Activated naive CD4-positive, alpha-beta T cell treated with anti-CD3 and anti-CD28 coated beads for 36 hours (primary cell): ENCODE data around the gene PRSS57. TPM values are rescaled to one million over a fixed set of nuclear protein-coding genes. Genes with fewer than 3 reads are reported as not detected.

Experiments used
- CTCF ChIA-PET: fragments of 350-600 bp; sonication (Branson Sonifier 250); formaldehyde crosslinking; loops from one replicate; lab custom pipeline; 2021; ENCODE audit warnings: antibody characterized with exemption; lab: Charles Lee
- DNase-seq: peaks from one replicate; pipeline ENCODE4 v3.0.0-alpha.2; 2020
- H3K27ac Mint-ChIP-seq: one replicate; pipeline ENCODE4 v1.8.0; 2021; ENCODE audit warnings: mild to moderate bottlenecking, mixed read lengths
- H3K27me3 Mint-ChIP-seq: one replicate; pipeline ENCODE4 v1.8.0; 2021; ENCODE audit warnings: low read depth, mixed read lengths
- H3K36me3 Mint-ChIP-seq: one replicate; pipeline ENCODE4 v1.8.0; 2021; ENCODE audit warnings: low read depth, mixed read lengths
- H3K4me1 Mint-ChIP-seq: one replicate; pipeline ENCODE4 v1.8.0; 2021; ENCODE audit warnings: low read depth, mixed read lengths
- H3K4me3 Mint-ChIP-seq: one replicate; pipeline ENCODE4 v1.8.0; 2021; ENCODE audit warnings: mild to moderate bottlenecking, moderate library complexity, mixed read lengths
- H3K9me3 Mint-ChIP-seq: one replicate; pipeline ENCODE4 v1.8.0; 2021; ENCODE audit warnings: mixed read lengths
- intact Hi-C: fragments of 100-400 bp; cut with micrococcal nuclease; formaldehyde crosslinking; loops from one replicate; pipeline ENCODE4 v1.15.1; 2023
- total RNA-seq, 2 experiments: library from RNA; stranded (reverse); gene quantifications; one replicate each; pipeline ENCODE4 v1.2.3, GENCODE V29; 2021

Gene PRSS57
- total RNA-seq, 2 experiments from 2014 or later, result not detected

GRCh38 chr19:640606-641189, 54.6 kb downstream of the PRSS57 start:
- H3K27me3 Mint-ChIP-seq, result no peaks in the 10 kb centered on the region
- CTCF ChIA-PET, result interaction anchor here (1.4 kb wide), 1 partner anchor 19 kb away, joined by 3 read pairs; no protein-coding TSS in a partner anchor
- H3K27ac Mint-ChIP-seq, result no peak overlapping the region
- intact Hi-C loops, result no loop called here
- H3K9me3 Mint-ChIP-seq, result no peaks in the 10 kb centered on the region
- H3K4me1 Mint-ChIP-seq, result peaks cover 7% of the 10 kb centered on the region
- no peak for DNase-seq
- H3K36me3 Mint-ChIP-seq, result peaks cover 8% of the 10 kb centered on the region
- no peak overlapping the region for H3K4me3 Mint-ChIP-seq

- Mint-ChIP-seq H3K27me3 (no peaks in the 10 kb centered on the region), H3K4me3 (no peak overlapping the region), H3K4me1 (peaks cover 7% of the 10 kb centered on the region), H3K9me3 (no peaks in the 10 kb centered on the region), H3K27ac (no peak overlapping the region), H3K36me3 (peaks cover 8% of the 10 kb centered on the region)
- no peak for DNase-seq
- CTCF ChIA-PET, result no interaction called here
- intact Hi-C loops, result no loop called here
Measured at GRCh38 chr19:640161-640558, 55.1 kb downstream of the PRSS57 start.

DNA sequence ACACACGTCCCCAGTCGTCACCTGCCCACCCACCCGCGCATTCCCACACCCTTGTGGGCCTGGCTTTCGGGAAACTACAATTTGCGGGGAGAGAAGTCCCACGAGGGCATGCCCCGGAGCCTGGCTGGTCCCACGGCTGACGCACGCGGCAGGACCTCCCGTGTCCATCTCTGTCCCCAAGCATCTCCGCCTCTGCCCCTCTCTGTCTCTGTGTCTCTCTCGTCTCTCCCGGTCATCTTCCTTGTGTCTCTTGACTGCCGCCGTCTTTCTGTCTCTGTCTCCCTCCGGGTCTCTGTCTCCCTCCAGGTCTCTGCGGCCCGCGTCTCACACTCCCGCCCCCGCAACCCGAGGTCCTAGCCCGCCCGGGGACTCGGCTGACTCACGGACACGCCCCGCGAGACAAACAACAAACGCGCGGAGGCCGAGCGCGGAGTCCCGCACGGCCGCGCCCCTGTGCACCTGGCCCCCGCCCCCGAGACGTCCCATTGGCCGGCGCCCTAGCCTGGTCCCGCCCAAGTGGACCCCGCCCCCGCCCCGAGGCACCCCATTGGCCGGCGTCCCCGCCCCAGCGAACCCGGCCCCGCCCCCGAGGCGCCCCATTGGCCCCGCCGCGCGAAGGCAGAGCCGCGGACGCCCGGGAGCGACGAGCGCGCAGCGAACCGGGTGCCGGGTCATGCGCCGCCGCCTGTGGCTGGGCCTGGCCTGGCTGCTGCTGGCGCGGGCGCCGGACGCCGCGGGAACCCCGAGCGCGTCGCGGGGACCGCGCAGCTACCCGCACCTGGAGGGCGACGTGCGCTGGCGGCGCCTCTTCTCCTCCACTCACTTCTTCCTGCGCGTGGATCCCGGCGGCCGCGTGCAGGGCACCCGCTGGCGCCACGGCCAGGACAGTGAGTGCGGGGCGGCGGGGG, 55.7 kb downstream of the PRSS57 start, which contains the start of gene FGF22:
TSS of gene FGF22 (plus strand) at position 627 of the 908 bp plus-strand sequence. CDS start at position 674, 47 bp downstream.
- H3K4me1 Mint-ChIP-seq, result peaks cover 7% of the 10 kb centered on the region

DNA sequence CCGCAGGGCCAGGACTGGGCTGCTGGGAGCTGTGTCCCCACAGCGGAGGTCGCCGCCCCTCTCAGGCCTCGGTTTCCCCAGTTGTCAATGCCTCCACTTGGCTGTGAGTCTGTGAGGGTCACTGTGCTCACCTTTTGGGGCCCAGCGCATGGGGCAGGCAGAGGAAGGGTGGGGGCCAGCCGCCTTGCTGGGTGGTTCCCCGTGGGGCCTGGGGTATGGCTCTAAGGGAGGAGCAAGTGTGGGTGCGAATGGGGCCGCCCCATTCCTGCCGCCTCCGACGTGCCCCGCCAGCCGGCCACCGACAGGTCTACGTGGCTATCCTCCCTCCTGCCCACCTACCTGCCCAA, 56.4 kb downstream of the PRSS57 start:
- peaks cover 11% of the 10 kb centered on the region for H3K4me1 Mint-ChIP-seq
- no peak for DNase-seq
- no peak overlapping the region for H3K27ac Mint-ChIP-seq
- peaks cover 2% of the 10 kb centered on the region for H3K36me3 Mint-ChIP-seq
- CTCF ChIA-PET, result no interaction called here
- peak overlapping the region; percentile 65 for H3K4me3 Mint-ChIP-seq
- intact Hi-C loops, result no loop called here
- H3K27me3 Mint-ChIP-seq, result no peaks in the 10 kb centered on the region
- no peaks in the 10 kb centered on the region for H3K9me3 Mint-ChIP-seq

More for the DNA sequence above, 55.7 kb downstream of the PRSS57 start, which contains the start of gene FGF22:
- Mint-ChIP-seq H3K27me3 (no peaks in the 10 kb centered on the region), H3K9me3 (no peaks in the 10 kb centered on the region), H3K27ac (no peak within 1 kb of the TSS), H3K4me3 (peak within 1 kb of the TSS; percentile 65), H3K36me3 (peaks cover 5% of the 10 kb centered on the region)
- CTCF ChIA-PET, result no interaction called here
- peak; percentile 91 for DNase-seq
- intact Hi-C loops, result no loop called here

Other genes with a start within 250 kb of the PRSS57 start
- not detected for gene SHC2, start 234.4 kb downstream of the PRSS57 start, total RNA-seq
- under 1 TPM; 0.24 to 0.37 TPM for gene MADCAM1, start 199.0 kb downstream of the PRSS57 start, total RNA-seq
- gene TPGS1, start 188.0 kb downstream of the PRSS57 start, total RNA-seq, result 1 to 10 TPM; 4.2 to 5.1 TPM
- gene CDC34, start 163.7 kb downstream of the PRSS57 start, total RNA-seq, result 10 to 100 TPM; 42.1 to 42.5 TPM
- gene GZMM, start 151.4 kb downstream of the PRSS57 start, total RNA-seq, result 10 to 100 TPM; 20.7 TPM
- gene BSG, start 122.9 kb downstream of the PRSS57 start, total RNA-seq, result 100 to 1,000 TPM; 160 to 161 TPM
- gene HCN2, start 105.6 kb downstream of the PRSS57 start, total RNA-seq, result under 1 TPM; 0.41 to 0.49 TPM
- 10 to 100 TPM; 63.8 to 65.6 TPM for gene POLRMT, start 61.9 kb downstream of the PRSS57 start, total RNA-seq
- gene FGF22, start 55.6 kb downstream of the PRSS57 start, total RNA-seq, result not detected
- gene RNF126, start 32.2 kb downstream of the PRSS57 start, total RNA-seq, result 100 to 1,000 TPM in 1 of 2 experiments, 10 to 100 TPM in 1; 99.5 to 108 TPM
- 1 to 10 TPM; 9.3 to 9.8 TPM for gene FSTL3, start 19.1 kb downstream of the PRSS57 start, total RNA-seq
- 1 to 10 TPM in 1 of 2 experiments, under 1 TPM in 1; 0.84 to 1.0 TPM for gene PALM, start 13.5 kb upstream of the PRSS57 start, total RNA-seq
- gene MISP, start 55.7 kb upstream of the PRSS57 start, total RNA-seq, result not detected
- gene PTBP1, start 102.0 kb upstream of the PRSS57 start, total RNA-seq, result 100 to 1,000 TPM; 510 to 532 TPM
- gene PLPPR3, start 126.5 kb upstream of the PRSS57 start, total RNA-seq, result not detected
- not detected for gene AZU1, start 132.4 kb upstream of the PRSS57 start, total RNA-seq
- gene PRTN3, start 145.5 kb upstream of the PRSS57 start, total RNA-seq, result not detected
- not detected for gene ELANE, start 156.9 kb upstream of the PRSS57 start, total RNA-seq
- under 1 TPM; 0.17 to 0.25 TPM for gene CFD, start 164.2 kb upstream of the PRSS57 start, total RNA-seq
- 10 to 100 TPM; 61.3 to 68.1 TPM for gene MED16, start 197.7 kb upstream of the PRSS57 start, total RNA-seq
- gene RNU6-9, start 198.0 kb upstream of the PRSS57 start, total RNA-seq, result not detected
- 100 to 1,000 TPM; 111 to 120 TPM for gene R3HDM4, start 217.8 kb upstream of the PRSS57 start, total RNA-seq
- gene KISS1R, start 221.9 kb upstream of the PRSS57 start, total RNA-seq, result 1 to 10 TPM; 5.3 to 6.6 TPM
- 10 to 100 TPM; 23.1 to 28.4 TPM for gene ARID3A, start 230.6 kb upstream of the PRSS57 start, total RNA-seq